Urothelium cell line (cell line): ENCODE data around the gene NCOA7.
"Not testable (repeated sequence)": the region's sequence is repeated elsewhere in the genome, so short reads cannot be mapped to it uniquely, and the experiment has no call there.

Experiments used
- DNase-seq: peaks from one replicate; pipeline ENCODE4 v3.0.0; 2011; ENCODE audit warnings: low spot score, mixed read lengths
- FAIRE-seq: peaks from 2 replicates; lab custom pipeline; 2011; peaks lifted over from hg19 to GRCh38; lab: Jason Lieb, UNC

NCOA7 gene

GRCh38 chr6:125791151-125791819 is 525 bp downstream of the NCOA7 start:
- FAIRE-seq (no peak), DNase-seq (peak; percentile 67)

- FAIRE-seq, result no peak
Observed at GRCh38 chr6:125791820-125792165, 1.0 kb downstream of the NCOA7 start.

GRCh38 chr6:125792172-125792571 is 1.4 kb downstream of the NCOA7 start:
- DNase-seq (no peak), FAIRE-seq (no peak)

More at GRCh38 chr6:125791820-125792165, 1.0 kb downstream of the NCOA7 start:
- no peak for DNase-seq

- DNase-seq (no peak), FAIRE-seq (no peak)
Observed at GRCh38 chr6:125792680-125793079, 1.9 kb downstream of the NCOA7 start.

GRCh38 chr6:125793280-125793679 is 2.5 kb downstream of the NCOA7 start:
- FAIRE-seq (no peak), DNase-seq (no peak)

GRCh38 chr6:125793863-125794262 is 3.1 kb downstream of the NCOA7 start:
- DNase-seq, result no peak
- FAIRE-seq, result no peak

GRCh38 chr6:125794342-125795137 is 3.8 kb downstream of the NCOA7 start:
- DNase-seq, result no peak
- FAIRE-seq, result no peak

- DNase-seq, result no peak
- no peak for FAIRE-seq
Observed at GRCh38 chr6:125795301-125795700, 4.5 kb downstream of the NCOA7 start.

- FAIRE-seq, result no peak
- no peak for DNase-seq
Observed at GRCh38 chr6:125797120-125797885, 6.5 kb downstream of the NCOA7 start.

- DNase-seq (no peak), FAIRE-seq (no peak)
Observed at GRCh38 chr6:125797886-125798444, 7.2 kb downstream of the NCOA7 start.

- DNase-seq, result no peak
- no peak for FAIRE-seq
Observed at GRCh38 chr6:125798734-125799508, 8.2 kb downstream of the NCOA7 start.

GRCh38 chr6:125802383-125802782 is 11.6 kb downstream of the NCOA7 start:
- FAIRE-seq (no peak), DNase-seq (no peak)

- DNase-seq (no peak), FAIRE-seq (no peak)
Observed at GRCh38 chr6:125802943-125803377, 12.2 kb downstream of the NCOA7 start.

- DNase-seq (no peak), FAIRE-seq (no peak)
Observed at GRCh38 chr6:125804264-125804663, 13.5 kb downstream of the NCOA7 start.

GRCh38 chr6:125804866-125805425 is 14.2 kb downstream of the NCOA7 start:
- FAIRE-seq, DNase-seq: not testable (repeated sequence)

GRCh38 chr6:125806813-125807212 is 16.1 kb downstream of the NCOA7 start:
- FAIRE-seq, result no peak

GRCh38 chr6:125807293-125807692 is 16.5 kb downstream of the NCOA7 start:
- FAIRE-seq (no peak), DNase-seq (no peak)

More at GRCh38 chr6:125806813-125807212, 16.1 kb downstream of the NCOA7 start:
- no peak for DNase-seq

- DNase-seq (no peak), FAIRE-seq (no peak)
Observed at GRCh38 chr6:125808060-125808459, 17.3 kb downstream of the NCOA7 start.

GRCh38 chr6:125808591-125808990 is 17.8 kb downstream of the NCOA7 start:
- FAIRE-seq (no peak), DNase-seq (no peak)

- DNase-seq (no peak), FAIRE-seq (no peak)
Observed at GRCh38 chr6:125809570-125810170, 18.9 kb downstream of the NCOA7 start.
